ENCODE data around the gene BBS2. TPM values are rescaled to one million over a fixed set of nuclear protein-coding genes. Genes with fewer than 3 reads are reported as not detected.

Gene BBS2, protein sequence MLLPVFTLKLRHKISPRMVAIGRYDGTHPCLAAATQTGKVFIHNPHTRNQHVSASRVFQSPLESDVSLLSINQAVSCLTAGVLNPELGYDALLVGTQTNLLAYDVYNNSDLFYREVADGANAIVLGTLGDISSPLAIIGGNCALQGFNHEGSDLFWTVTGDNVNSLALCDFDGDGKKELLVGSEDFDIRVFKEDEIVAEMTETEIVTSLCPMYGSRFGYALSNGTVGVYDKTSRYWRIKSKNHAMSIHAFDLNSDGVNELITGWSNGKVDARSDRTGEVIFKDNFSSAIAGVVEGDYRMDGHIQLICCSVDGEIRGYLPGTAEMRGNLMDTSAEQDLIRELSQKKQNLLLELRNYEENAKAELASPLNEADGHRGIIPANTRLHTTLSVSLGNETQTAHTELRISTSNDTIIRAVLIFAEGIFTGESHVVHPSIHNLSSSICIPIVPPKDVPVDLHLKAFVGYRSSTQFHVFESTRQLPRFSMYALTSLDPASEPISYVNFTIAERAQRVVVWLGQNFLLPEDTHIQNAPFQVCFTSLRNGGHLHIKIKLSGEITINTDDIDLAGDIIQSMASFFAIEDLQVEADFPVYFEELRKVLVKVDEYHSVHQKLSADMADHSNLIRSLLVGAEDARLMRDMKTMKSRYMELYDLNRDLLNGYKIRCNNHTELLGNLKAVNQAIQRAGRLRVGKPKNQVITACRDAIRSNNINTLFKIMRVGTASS
- 100 to 1,000 TPM in 3 of 4 donors, 10 to 100 TPM in 1; 79.8 to 144 (median 120) TPM for total RNA-seq

DNA sequence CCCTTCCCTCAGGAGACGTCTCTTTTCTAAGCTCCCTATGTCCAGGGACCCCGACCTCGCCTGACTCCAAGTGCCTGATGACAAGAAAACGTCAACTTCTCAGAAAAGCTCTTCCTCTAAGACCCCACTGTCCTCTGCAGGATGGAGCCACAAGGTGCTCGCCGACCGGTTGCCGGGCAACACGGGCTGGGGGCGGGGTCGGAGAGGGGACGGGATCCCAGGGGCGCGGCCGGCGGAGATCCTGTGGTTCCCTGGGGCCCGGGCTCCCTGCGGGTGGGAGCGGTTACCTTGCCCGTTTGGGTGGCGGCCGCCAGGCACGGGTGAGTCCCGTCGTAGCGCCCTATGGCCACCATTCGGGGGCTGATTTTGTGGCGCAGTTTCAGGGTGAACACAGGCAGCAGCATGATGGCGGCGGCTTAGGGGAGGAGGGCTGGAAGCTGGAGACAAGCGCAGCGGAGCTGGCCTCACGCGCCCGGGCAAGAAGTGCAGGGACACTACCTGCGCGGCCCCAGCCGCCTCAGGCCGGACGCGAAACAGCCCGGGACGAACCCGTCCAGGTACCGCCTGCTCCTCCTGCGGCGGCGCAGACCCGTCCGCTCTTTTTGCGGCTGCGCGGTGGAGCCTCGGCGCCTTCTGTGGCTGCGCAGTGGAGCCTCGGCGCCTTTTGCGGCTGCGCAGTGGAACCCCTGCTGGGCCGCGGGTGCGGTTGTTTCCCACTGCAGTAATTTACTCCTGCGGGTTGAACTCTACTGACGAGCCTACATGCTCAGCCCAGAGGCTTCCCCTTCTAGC, at the start of gene BBS2:
Gene BBS2 (minus strand): TSS at position 566 of the 792 bp plus-strand sequence. CDS start 162 bp downstream, at position 404.
- peaks cover 0 to 53% (median 7%) of the 10 kb centered on the region in 4 donors for H3K4me1 ChIP-seq
- H3K27ac ChIP-seq, result peak within 1 kb of the TSS; percentile 88 to 98 (median 93)
- WGBS, 2 donors, result 0 to 1% methylated on average over 48 to 62 of the region's 65 CpGs

GRCh38 chr16:56564793-56565477, 45.1 kb upstream of the BBS2 start, which contains the start of gene MT4:
TSS of gene MT4 (plus strand) at chr16:56565073. CDS start at chr16:56565129, 56 bp downstream.
- no peak for DNase-seq (ENCODE audit: low spot score in 2 of 2)
- Histone ChIP-seq H3K27ac (no peak within 1 kb of the TSS), H3K4me3 (no peak within 1 kb of the TSS), H3K36me3 (no peaks in the 10 kb centered on the region), H3K27me3 (no peaks in the 10 kb centered on the region), H3K4me1 (no peaks in the 10 kb centered on the region), H3K9me3 (no peaks in the 10 kb centered on the region)
- WGBS, 2 donors, result 75 to 77% methylated on average over 10 to 12 of the region's 12 CpGs
- TF ChIP-seq POLR2A (IDR thresholded peaks at IDR 0.05) (no peak), EP300 (IDR thresholded peaks at IDR 0.05) (no peak)
- TF ChIP-seq, protein P1, sequence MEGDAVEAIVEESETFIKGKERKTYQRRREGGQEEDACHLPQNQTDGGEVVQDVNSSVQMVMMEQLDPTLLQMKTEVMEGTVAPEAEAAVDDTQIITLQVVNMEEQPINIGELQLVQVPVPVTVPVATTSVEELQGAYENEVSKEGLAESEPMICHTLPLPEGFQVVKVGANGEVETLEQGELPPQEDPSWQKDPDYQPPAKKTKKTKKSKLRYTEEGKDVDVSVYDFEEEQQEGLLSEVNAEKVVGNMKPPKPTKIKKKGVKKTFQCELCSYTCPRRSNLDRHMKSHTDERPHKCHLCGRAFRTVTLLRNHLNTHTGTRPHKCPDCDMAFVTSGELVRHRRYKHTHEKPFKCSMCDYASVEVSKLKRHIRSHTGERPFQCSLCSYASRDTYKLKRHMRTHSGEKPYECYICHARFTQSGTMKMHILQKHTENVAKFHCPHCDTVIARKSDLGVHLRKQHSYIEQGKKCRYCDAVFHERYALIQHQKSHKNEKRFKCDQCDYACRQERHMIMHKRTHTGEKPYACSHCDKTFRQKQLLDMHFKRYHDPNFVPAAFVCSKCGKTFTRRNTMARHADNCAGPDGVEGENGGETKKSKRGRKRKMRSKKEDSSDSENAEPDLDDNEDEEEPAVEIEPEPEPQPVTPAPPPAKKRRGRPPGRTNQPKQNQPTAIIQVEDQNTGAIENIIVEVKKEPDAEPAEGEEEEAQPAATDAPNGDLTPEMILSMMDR (IDR thresholded peaks at IDR 0.05), result no peak

More for the DNA sequence above, at the start of gene BBS2:
- peak; percentile 73 to 76 for DNase-seq (ENCODE audit: low spot score in 2 of 2)
- TF ChIP-seq EP300 (IDR thresholded peaks at IDR 0.05) (peak; percentile 69 to 98), POLR2A (IDR thresholded peaks at IDR 0.05) (peak; percentile 91 to 95)
- TF ChIP-seq, protein P1 (IDR thresholded peaks at IDR 0.05), result peak in 2 of 5 experiments; percentile 52 to 56
- Histone ChIP-seq H3K36me3 (no peaks in the 10 kb centered on the region), H3K4me3 (peak within 1 kb of the TSS; percentile 86 to 99 (median 94)), H3K27me3 (no peaks in the 10 kb centered on the region), H3K9me3 (no peaks in the 10 kb centered on the region)

DNA sequence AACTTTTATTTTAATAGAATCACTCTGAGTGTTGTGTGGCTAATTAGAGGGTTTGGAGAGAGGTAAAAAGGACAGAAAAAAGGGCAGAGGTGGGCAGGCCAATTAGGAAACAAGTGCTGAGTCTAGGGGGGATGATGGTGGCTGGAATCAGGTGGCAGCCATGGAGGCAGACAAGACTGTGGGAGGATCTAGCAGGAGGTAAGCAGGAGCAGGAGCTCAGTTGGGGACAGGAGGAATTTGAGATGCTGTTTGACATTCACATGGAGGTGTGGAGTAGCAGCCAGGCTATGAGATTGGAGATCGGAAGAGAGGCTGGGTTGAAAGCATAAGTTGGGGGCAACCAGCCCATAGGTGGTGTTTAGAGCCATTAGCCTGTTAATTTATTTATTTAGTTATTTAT, 41.3 kb upstream of the BBS2 start:
- no peaks in the 10 kb centered on the region for H3K4me1 ChIP-seq
- H3K27ac ChIP-seq, result no peak overlapping the region
- 69 to 85% methylated on average over 1 of the region's 1 CpG for WGBS, 2 donors
- no peaks in the 10 kb centered on the region for H3K27me3 ChIP-seq
- TF ChIP-seq, protein P1 (IDR thresholded peaks at IDR 0.05), result no peak
- H3K36me3 ChIP-seq, result no peaks in the 10 kb centered on the region
- no peak for DNase-seq (ENCODE audit: low spot score in 2 of 2)
- H3K4me3 ChIP-seq, result no peak overlapping the region
- no peaks in the 10 kb centered on the region for H3K9me3 ChIP-seq

- WGBS, 2 donors, result 26 to 46% methylated on average over 1 of the region's 1 CpG
- H3K4me1 ChIP-seq, result no peaks in the 10 kb centered on the region
Measured at GRCh38 chr16:56560447-56560846, 40.6 kb upstream of the BBS2 start.

More at GRCh38 chr16:56560447-56560846, 40.6 kb upstream of the BBS2 start:
- Histone ChIP-seq H3K9me3 (no peaks in the 10 kb centered on the region), H3K27ac (no peak overlapping the region), H3K4me3 (no peak overlapping the region), H3K27me3 (no peaks in the 10 kb centered on the region), H3K36me3 (no peaks in the 10 kb centered on the region)
- DNase-seq (ENCODE audit: low spot score in 2 of 2), result no peak
- TF ChIP-seq, protein P1 (IDR thresholded peaks at IDR 0.05), result no peak
- TF ChIP-seq EP300 (IDR thresholded peaks at IDR 0.05), result no peak
- no peak for TF ChIP-seq POLR2A (IDR thresholded peaks at IDR 0.05)

Data from tibial nerve (tissue), 4 donors.